Stimulated activated naive CD4-positive, alpha-beta T cell (primary cell): ENCODE data around the gene SPDYE17.
"Not testable (repeated sequence)": the region's sequence is repeated elsewhere in the genome, so short reads cannot be mapped to it uniquely, and the experiment has no call there.

Experiments used
- DNase-seq, 6 experiments: peaks; one replicate each; lab custom pipeline; 2025; lab: John Stamatoyannopoulos, UW

Gene SPDYE17

DNA sequence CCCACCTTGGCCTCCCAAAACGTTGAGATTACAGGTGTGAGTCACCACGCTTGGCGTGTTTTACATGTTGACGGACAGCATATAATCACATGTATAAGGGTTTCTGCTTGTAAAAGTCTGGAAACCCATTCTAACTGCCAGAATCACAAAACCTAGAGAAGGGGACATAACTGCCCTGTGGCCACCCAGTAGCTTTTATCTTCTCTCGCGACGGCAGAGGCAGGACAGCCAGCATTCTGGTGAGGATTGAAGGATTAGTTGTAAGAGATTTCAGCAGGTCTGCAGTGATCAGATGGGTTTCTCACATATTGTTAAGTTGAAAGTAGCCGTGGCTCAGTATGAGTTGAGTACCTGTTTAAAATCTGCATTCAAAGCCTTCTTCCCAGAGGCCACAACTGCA, 59.8 kb downstream of the SPDYE17 start:
- not testable (repeated sequence) for DNase-seq
